Mesothelial cell of epicardium (in vitro differentiated cells): ENCODE measurements around the gene ARPC4. TPM values are rescaled to one million over a fixed set of nuclear protein-coding genes. Genes with fewer than 3 reads are reported as not detected.

Experiments used
- DNase-seq, 2 experiments: peaks; one replicate each; pipeline ENCODE4 v3.0.0; 2021; ENCODE audit warnings: low spot score in 2 of 2; ENCODE audit not compliant: unreplicated experiment in 2 of 2
- H3K27ac Mint-ChIP-seq: 2 replicates; pipeline ENCODE4 v1.8.0; 2021; ENCODE audit warnings: mixed read lengths
- H3K27me3 Mint-ChIP-seq: 2 replicates; pipeline ENCODE4 v1.8.0; 2021; ENCODE audit warnings: low read depth, mixed read lengths
- H3K36me3 Mint-ChIP-seq: 2 replicates; pipeline ENCODE4 v1.8.0; 2021; ENCODE audit warnings: mixed read lengths
- H3K4me1 Mint-ChIP-seq: 2 replicates; pipeline ENCODE4 v1.8.0; 2021; ENCODE audit warnings: mixed read lengths
- H3K4me3 Mint-ChIP-seq: 2 replicates; pipeline ENCODE4 v1.8.0; 2021; ENCODE audit warnings: mild to moderate bottlenecking, moderate library complexity, mixed read lengths
- H3K9me3 Mint-ChIP-seq: 2 replicates; pipeline ENCODE4 v1.8.0; 2021; ENCODE audit warnings: mixed read lengths
- total RNA-seq: library from RNA; stranded (reverse); gene quantifications from 3 replicates; pipeline ENCODE4 v1.2.1, GENCODE V29; 2021
- TF ChIP-seq, protein P1 (sequence below): fragments of 200-600 bp; sonication (generic); IDR thresholded peaks from one replicate; pipeline ENCODE4 v1.5.0; 2021; ENCODE audit warnings: antibody characterized with exemption; ENCODE audit not compliant: unreplicated experiment

The ARPC4 gene
- total RNA-seq, 1 donor from 2014 or later, result 138 TPM

DNA sequence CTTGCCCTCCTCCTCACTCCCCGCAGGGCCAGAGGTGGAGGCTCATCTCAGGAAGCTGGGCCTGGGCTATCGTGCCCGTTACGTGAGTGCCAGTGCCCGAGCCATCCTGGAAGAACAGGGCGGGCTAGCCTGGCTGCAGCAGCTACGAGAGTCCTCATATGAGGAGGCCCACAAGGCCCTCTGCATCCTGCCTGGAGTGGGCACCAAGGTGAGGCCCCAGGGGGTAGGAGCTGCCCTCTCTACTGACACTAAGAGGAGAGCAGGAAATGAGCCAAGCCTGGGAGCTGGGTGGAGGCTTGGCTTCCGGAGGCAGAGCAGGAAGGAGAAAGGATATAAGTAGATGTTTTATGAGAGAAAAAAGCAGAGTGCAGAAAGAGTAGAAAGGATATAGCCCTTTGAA is 38.2 kb upstream of the ARPC4 start:
- Mint-ChIP-seq H3K36me3 (peaks cover 29% of the 10 kb centered on the region), H3K9me3 (no peaks in the 10 kb centered on the region), H3K27me3 (no peaks in the 10 kb centered on the region), H3K4me1 (peaks cover 14% of the 10 kb centered on the region), H3K27ac (peak overlapping the region; percentile 55), H3K4me3 (no peak overlapping the region)
- TF ChIP-seq, protein P1, sequence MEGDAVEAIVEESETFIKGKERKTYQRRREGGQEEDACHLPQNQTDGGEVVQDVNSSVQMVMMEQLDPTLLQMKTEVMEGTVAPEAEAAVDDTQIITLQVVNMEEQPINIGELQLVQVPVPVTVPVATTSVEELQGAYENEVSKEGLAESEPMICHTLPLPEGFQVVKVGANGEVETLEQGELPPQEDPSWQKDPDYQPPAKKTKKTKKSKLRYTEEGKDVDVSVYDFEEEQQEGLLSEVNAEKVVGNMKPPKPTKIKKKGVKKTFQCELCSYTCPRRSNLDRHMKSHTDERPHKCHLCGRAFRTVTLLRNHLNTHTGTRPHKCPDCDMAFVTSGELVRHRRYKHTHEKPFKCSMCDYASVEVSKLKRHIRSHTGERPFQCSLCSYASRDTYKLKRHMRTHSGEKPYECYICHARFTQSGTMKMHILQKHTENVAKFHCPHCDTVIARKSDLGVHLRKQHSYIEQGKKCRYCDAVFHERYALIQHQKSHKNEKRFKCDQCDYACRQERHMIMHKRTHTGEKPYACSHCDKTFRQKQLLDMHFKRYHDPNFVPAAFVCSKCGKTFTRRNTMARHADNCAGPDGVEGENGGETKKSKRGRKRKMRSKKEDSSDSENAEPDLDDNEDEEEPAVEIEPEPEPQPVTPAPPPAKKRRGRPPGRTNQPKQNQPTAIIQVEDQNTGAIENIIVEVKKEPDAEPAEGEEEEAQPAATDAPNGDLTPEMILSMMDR, result no peak
- DNase-seq, result no peak

GRCh38 chr3:9757427-9757826 is 35.5 kb upstream of the ARPC4 start:
- Mint-ChIP-seq H3K9me3 (no peaks in the 10 kb centered on the region), H3K27me3 (no peaks in the 10 kb centered on the region), H3K4me3 (no peak overlapping the region), H3K4me1 (no peaks in the 10 kb centered on the region), H3K27ac (no peak overlapping the region), H3K36me3 (peaks cover 38% of the 10 kb centered on the region)
- TF ChIP-seq, protein P1, result no peak
- no peak for DNase-seq

DNA sequence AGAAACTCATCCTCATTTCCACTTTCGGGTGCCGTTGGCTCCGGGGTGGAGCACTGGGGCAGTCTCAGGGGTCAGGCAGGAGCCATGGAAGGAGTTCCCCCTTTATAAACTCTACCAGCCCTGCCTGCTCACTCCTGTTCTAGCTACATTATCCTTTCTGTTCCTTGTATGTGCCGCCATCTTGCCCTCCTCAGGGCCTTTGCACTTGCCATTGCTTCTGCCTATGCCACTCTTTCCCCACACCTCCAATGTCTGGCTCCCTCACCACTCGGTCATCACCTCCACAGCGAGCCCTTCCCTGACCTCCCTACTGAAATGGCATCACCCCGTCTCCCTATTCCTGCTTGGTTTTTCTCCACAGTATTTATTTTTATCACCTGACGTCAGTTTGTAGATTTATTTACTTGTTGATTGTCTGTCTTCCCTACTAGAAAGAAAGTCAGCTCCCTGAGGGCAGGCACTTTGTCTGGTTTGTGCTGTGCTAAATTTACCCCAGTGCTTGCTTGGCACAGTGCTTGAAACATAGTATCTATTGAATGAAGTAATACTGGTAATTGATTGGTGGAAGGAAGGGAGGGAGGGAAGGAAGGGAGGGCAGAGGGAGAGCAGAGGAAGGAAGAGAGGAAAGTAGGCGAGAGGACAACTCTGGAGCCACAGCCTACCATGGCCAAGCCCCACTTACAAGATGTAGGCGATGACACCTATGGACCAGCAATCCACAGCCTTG is 31.9 kb upstream of the ARPC4 start:
- TF ChIP-seq, protein P1, result no peak
- Mint-ChIP-seq H3K27ac (no peak overlapping the region), H3K36me3 (peaks cover 35% of the 10 kb centered on the region), H3K27me3 (no peaks in the 10 kb centered on the region), H3K4me3 (no peak overlapping the region), H3K4me1 (no peaks in the 10 kb centered on the region), H3K9me3 (no peaks in the 10 kb centered on the region)
- DNase-seq, result no peak

GRCh38 chr3:9761919-9762318 is 31.0 kb upstream of the ARPC4 start:
- Mint-ChIP-seq H3K4me3 (no peak overlapping the region), H3K36me3 (peaks cover 29% of the 10 kb centered on the region), H3K9me3 (no peaks in the 10 kb centered on the region), H3K27ac (no peak overlapping the region), H3K4me1 (no peaks in the 10 kb centered on the region), H3K27me3 (no peaks in the 10 kb centered on the region)
- TF ChIP-seq, protein P1, result no peak
- no peak for DNase-seq

- Mint-ChIP-seq H3K27ac (no peak overlapping the region), H3K27me3 (no peaks in the 10 kb centered on the region), H3K9me3 (no peaks in the 10 kb centered on the region), H3K36me3 (peaks cover 29% of the 10 kb centered on the region), H3K4me3 (no peak overlapping the region), H3K4me1 (no peaks in the 10 kb centered on the region)
- no peak for DNase-seq
- TF ChIP-seq, protein P1, result no peak
Observed at GRCh38 chr3:9762871-9763270, 30.0 kb upstream of the ARPC4 start.
